IMR-90 (cell line): Measurements from ENCODE around the gene LGALSL. TPM values are rescaled to one million over a fixed set of nuclear protein-coding genes. Genes with fewer than 3 reads are reported as not detected.

ENCODE experiments used
- ATAC-seq: fragments of 200-7000 bp; cut with Tn5 transposase; 2 replicates; pipeline ENCODE4 v1.9.1; 2020; ENCODE audit warnings: low read depth, mild to moderate bottlenecking, moderate library complexity
- BruUV-seq: library from RNA; stranded (reverse); fragments of 400-500 nt; replicated peaks from 2 replicates; lab custom pipeline; 2021; lab: Mats Ljungman, UMichigan
- CTCF ChIA-PET: fragments of 300-600 bp; formaldehyde crosslinking; extraction: SDS; loops from one replicate; lab custom pipeline; 2021; ENCODE audit warnings: antibody characterized with exemption; lab: Yijun Ruan, JAX
- POLR2A ChIA-PET: fragments of 300-600 bp; sonication (Branson Sonifier 250); formaldehyde crosslinking; loops from one replicate; lab custom pipeline; 2022; ENCODE audit warnings: antibody characterized with exemption; ENCODE audit not compliant: unreplicated experiment; lab: Charles Lee
- DNase-seq: peaks from one replicate; pipeline ENCODE4 v3.0.0; 2013
- H2AFZ ChIP-seq: replicated peaks from 2 replicates; pipeline ENCODE3; 2013; ENCODE audit warnings: low read length, mild to moderate bottlenecking; ENCODE audit not compliant: poor library complexity
- H2AK5ac ChIP-seq: 2 replicates; pipeline ENCODE4 v1.6.1; 2013; ENCODE audit warnings: low read depth, low read length, inconsistent platforms
- H2AK9ac ChIP-seq: replicated peaks from 2 replicates; pipeline ENCODE3; 2013; ENCODE audit warnings: mild to moderate bottlenecking, low read depth, low read length, moderate library complexity; ENCODE audit not compliant: poor library complexity
- H2BK120ac ChIP-seq: 2 replicates; pipeline ENCODE4 v1.6.1; 2013; ENCODE audit warnings: low read depth, low read length, inconsistent platforms
- H2BK15ac ChIP-seq: 3 replicates; pipeline ENCODE4 v1.6.1; 2013; ENCODE audit warnings: low read depth, low read length, inconsistent platforms
- H2BK20ac ChIP-seq: 2 replicates; pipeline ENCODE4 v1.6.1; 2013; ENCODE audit warnings: low read depth, mild to moderate bottlenecking, inconsistent platforms, low read length, moderate library complexity
- H2BK5ac ChIP-seq: 2 replicates; pipeline ENCODE4 v1.6.1; 2013; ENCODE audit warnings: mild to moderate bottlenecking, low read depth, low read length, inconsistent platforms; ENCODE audit not compliant: poor library complexity, severe bottlenecking
- H3K14ac ChIP-seq: replicated peaks from 2 replicates; pipeline ENCODE4 v1.6.1; 2013; ENCODE audit warnings: low read depth, low read length, inconsistent platforms
- H3K18ac ChIP-seq: 2 replicates; pipeline ENCODE4 v1.6.1; 2013; ENCODE audit warnings: low read depth, low read length, control low read depth
- H3K23ac ChIP-seq: 2 replicates; pipeline ENCODE4 v1.6.1; 2013; ENCODE audit warnings: low read depth, low read length, inconsistent platforms
- H3K27ac ChIP-seq: 2 replicates; pipeline ENCODE4 v1.5.1; 2013; ENCODE audit warnings: mild to moderate bottlenecking, control low read depth, low read length; ENCODE audit not compliant: insufficient read depth
- H3K27me3 ChIP-seq: 2 replicates; pipeline ENCODE4 v1.6.1; 2013; ENCODE audit warnings: low read length; ENCODE audit not compliant: control insufficient read depth, insufficient read depth
- H3K36me3 ChIP-seq: 2 replicates; pipeline ENCODE4 v1.6.1; 2013; ENCODE audit warnings: low read length, mixed read lengths; ENCODE audit not compliant: control insufficient read depth, insufficient read depth
- H3K4ac ChIP-seq: 2 replicates; pipeline ENCODE4 v1.6.1; 2013; ENCODE audit warnings: low read depth, low read length, inconsistent platforms
- H3K4me1 ChIP-seq: 2 replicates; pipeline ENCODE4 v1.6.1; 2013; ENCODE audit warnings: low read length, mixed read lengths; ENCODE audit not compliant: control insufficient read depth, insufficient read depth
- H3K4me2 ChIP-seq: 2 replicates; pipeline ENCODE4 v1.6.1; 2013; ENCODE audit warnings: low read depth, mild to moderate bottlenecking, control low read depth, low read length, moderate library complexity
- H3K4me3 ChIP-seq: 2 replicates; pipeline ENCODE4 v1.5.1; 2013; ENCODE audit warnings: low read depth, mild to moderate bottlenecking, control low read depth, low read length, moderate library complexity; ENCODE audit not compliant: insufficient read depth
- H3K56ac ChIP-seq: 2 replicates; pipeline ENCODE4 v1.6.1; 2013; ENCODE audit warnings: low read length, inconsistent platforms; ENCODE audit not compliant: insufficient read depth; ENCODE audit errors: extremely low read depth
- H3K79me1 ChIP-seq, 2 experiments: 2 replicates each; pipeline ENCODE4 v1.6.1; 2013; ENCODE audit warnings: low read length in 2 of 2, inconsistent platforms in 1 of 2, low read depth in 1 of 2
- H3K9ac ChIP-seq: 2 replicates; pipeline ENCODE4 v1.6.1; 2013; ENCODE audit warnings: low read depth, low read length, control low read depth
- H3K9me1 ChIP-seq: 2 replicates; pipeline ENCODE4 v1.6.1; 2013; ENCODE audit warnings: low read length, inconsistent platforms; ENCODE audit not compliant: insufficient read depth
- H3K9me3 ChIP-seq: 2 replicates; pipeline ENCODE4 v1.6.1; 2013; ENCODE audit warnings: low read length; ENCODE audit not compliant: control insufficient read depth, insufficient read depth
- H4K20me1 ChIP-seq: 2 replicates; pipeline ENCODE4 v1.6.1; 2013; ENCODE audit warnings: low read length, inconsistent platforms; ENCODE audit not compliant: insufficient read depth
- H4K5ac ChIP-seq: 2 replicates; pipeline ENCODE4 v1.6.1; 2013; ENCODE audit warnings: mild to moderate bottlenecking, low read depth, low read length, control low read depth
- H4K8ac ChIP-seq, 2 experiments: 2 replicates each; pipeline ENCODE4 v1.6.1; 2013; ENCODE audit warnings: low read depth in 2 of 2, low read length in 2 of 2, control low read depth in 1 of 2, inconsistent platforms in 1 of 2
- H4K91ac ChIP-seq: 2 replicates; pipeline ENCODE4 v1.6.1; 2013; ENCODE audit warnings: low read depth, low read length, inconsistent platforms; ENCODE audit not compliant: insufficient read depth
- BHLHE40 ChIP-seq: fragments of 150-350 bp; IDR thresholded peaks from 2 replicates; pipeline ENCODE4 v1.6.1; 2016; ENCODE audit warnings: mild to moderate bottlenecking, low read depth, low read length
- FOS ChIP-seq: fragments of 150-350 bp; IDR thresholded peaks from 2 replicates; pipeline ENCODE4 v1.6.1; 2016; ENCODE audit warnings: low read depth, low read length
- MAFK ChIP-seq: IDR thresholded peaks from 2 replicates; pipeline ENCODE4 v1.6.1; 2012; ENCODE audit warnings: low read depth, low read length, improper control_type of control experiment
- MAZ ChIP-seq: IDR thresholded peaks from 2 replicates; pipeline ENCODE4 v1.6.1; 2012; ENCODE audit warnings: low read depth, mild to moderate bottlenecking, low read length, improper control_type of control experiment, moderate library complexity, borderline replicate concordance
- SMC3 ChIP-seq: fragments of 150-350 bp; IDR thresholded peaks from 2 replicates; pipeline ENCODE4 v1.6.1; 2016; ENCODE audit warnings: low read depth, mild to moderate bottlenecking, antibody characterized with exemption, low read length, moderate library complexity
- WGBS, 2 experiments: methylation state at CpG; one replicate each; pipeline versions ENCODE4 v1.1.5 to v1.1.7; 2013; ENCODE audit warnings: missing lambda C conversion rate in 2 of 2; ENCODE audit not compliant: insufficient read length in 1 of 2; ENCODE audit errors: extremely low coverage in 2 of 2; 5-methylcytosine and 5-hydroxymethylcytosine counted together
- dilution Hi-C: fragments of 300-500 bp; cut with HindIII; formaldehyde crosslinking; loops from one replicate; pipeline ENCODE4 v1.14.3; 2018; ENCODE audit warnings: low sequenced_read_pairs; ENCODE audit not compliant: unreplicated experiment
- in situ Hi-C: fragments of 300-500 bp; cut with MboI; formaldehyde crosslinking; loops from 3 replicates; pipeline ENCODE4 v1.14.3; 2019; ENCODE audit warnings: low sequenced_read_pairs, inconsistent platforms, mixed read lengths
- intact Hi-C: fragments of 100-400 bp; cut with micrococcal nuclease; formaldehyde crosslinking; loops from 2 replicates; pipeline ENCODE4 v1.10.0; 2022
- polyA plus RNA-seq, 3 experiments: library from polyadenylated mRNA; depleted of rRNA; stranded (reverse); fragments of >200 nt; gene quantifications; 2 replicates each; pipeline ENCODE4 v1.2.3, GENCODE V29; 2012; ENCODE audit warnings: low replicate concordance in 1 of 3
- total RNA-seq: library from RNA; depleted of rRNA; stranded (reverse); fragments of >200 nt; gene quantifications from 2 replicates; pipeline ENCODE4 v1.2.3, GENCODE V29; 2012

LGALSL gene
- total and polyA plus RNA-seq, 2 of the 4 experiments (the other 2 are of a cell fraction), result 0.86 to 2.9 TPM

DNA sequence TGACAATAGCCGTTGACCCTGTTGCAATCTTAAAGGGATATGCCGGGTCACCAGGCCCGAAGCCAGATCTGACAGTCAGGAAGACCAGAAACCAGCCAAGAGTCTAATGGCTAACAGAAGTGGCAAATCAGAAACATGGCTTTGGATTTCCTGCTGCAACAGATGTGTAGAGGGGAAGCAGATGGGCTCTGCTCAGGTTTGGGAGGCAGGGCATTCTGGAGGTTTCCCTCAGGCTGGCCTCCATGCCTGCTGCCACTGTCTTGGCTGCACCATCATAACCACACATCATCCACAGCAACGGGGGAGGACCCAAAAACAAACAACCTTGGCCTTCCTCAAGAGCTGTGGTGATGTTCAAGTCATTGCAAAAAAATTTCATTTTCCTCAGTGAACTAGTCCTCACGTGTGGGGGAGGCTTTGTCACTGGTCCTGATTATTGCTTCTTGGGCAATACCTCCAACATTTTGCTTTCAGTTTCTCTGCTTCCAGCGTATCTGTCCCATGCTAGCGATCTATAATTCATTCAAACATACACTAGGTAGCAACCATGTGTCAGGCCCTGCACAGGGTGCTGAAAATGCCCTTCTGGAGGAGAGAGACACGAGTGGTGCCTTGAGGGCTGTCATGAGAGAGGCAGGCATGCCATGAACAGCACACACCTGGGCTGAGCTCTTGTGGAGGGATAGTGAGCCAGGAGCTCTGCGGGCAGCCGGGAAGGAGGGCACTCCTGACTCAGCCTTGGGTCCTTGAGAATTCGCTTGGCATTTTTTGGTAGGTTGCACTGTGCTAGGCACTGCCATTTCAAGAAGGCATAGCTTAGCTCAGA, 48.2 kb upstream of the LGALSL start (continued):
- no peak for TF ChIP-seq MAFK
- TF ChIP-seq FOS, result no peak
- no peak for TF ChIP-seq MAZ

DNA sequence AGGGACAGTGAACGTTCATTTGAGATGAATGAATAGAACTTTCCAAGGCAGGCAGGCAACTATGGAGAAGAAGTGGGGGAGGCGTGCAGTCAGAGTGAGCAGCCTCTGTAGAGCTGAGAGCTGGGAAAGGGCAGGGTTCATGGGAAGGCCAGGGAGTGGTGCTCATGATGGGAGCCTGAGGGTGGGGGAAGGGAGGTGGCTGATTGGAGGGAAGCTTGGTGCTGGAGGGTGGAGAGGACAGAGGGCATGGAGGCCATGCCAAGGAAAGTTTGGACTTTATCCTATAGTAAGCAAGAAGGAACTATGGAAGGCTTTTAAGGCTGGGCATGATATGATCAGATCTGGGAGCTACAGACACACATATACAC, 47.6 kb upstream of the LGALSL start:
- in situ Hi-C loops (no loop called here), intact Hi-C loops (no loop called here), dilution Hi-C loops (no loop called here)
- no peak overlapping the region for H4K5ac ChIP-seq
- no peak overlapping the region for H2AFZ ChIP-seq
- no peak overlapping the region for H2BK20ac ChIP-seq
- H3K4me1 ChIP-seq, result peaks cover 11% of the 10 kb centered on the region; the same call in 1 of the 2 replicates
- WGBS, 2 experiments, result 32% methylated on average over 2 of the region's 2 CpGs; no CpG with 5 or more reads in 1 of the 2 experiments
- H3K18ac ChIP-seq, result no peak overlapping the region
- no peak overlapping the region for H3K23ac ChIP-seq
- H4K8ac ChIP-seq, result no peak overlapping the region
- no peak for DNase-seq
- no peaks in the 10 kb centered on the region for H3K9me3 ChIP-seq
- H4K20me1 ChIP-seq, result no peaks in the 10 kb centered on the region
- H2BK15ac ChIP-seq, result no peak overlapping the region
- H2AK5ac ChIP-seq, result no peak overlapping the region
- H4K91ac ChIP-seq, result no peak overlapping the region
- no peak overlapping the region for H3K9ac ChIP-seq
- CTCF ChIA-PET, result no interaction called here
- peaks cover 18% of the 10 kb centered on the region for H3K27me3 ChIP-seq
- no peak overlapping the region for H3K56ac ChIP-seq
- H3K36me3 ChIP-seq, result no peaks in the 10 kb centered on the region
- POLR2A ChIA-PET, result no interaction called here
- no peaks in the 10 kb centered on the region; the same call in 1 of the 2 replicates for H3K9me1 ChIP-seq
- no peak for ATAC-seq
- no peak overlapping the region for H3K4me2 ChIP-seq
- H2AK9ac ChIP-seq, result no peak overlapping the region
- no peak overlapping the region for H3K4ac ChIP-seq
- TF ChIP-seq SMC3 (no peak), BHLHE40 (no peak)
- H3K27ac ChIP-seq, result no peak overlapping the region
- BruUV-seq, result no TSS peak
- no peak overlapping the region for H3K4me3 ChIP-seq
- no peaks in the 10 kb centered on the region for H3K79me1 ChIP-seq
- H3K14ac ChIP-seq, result no peak overlapping the region
- H2BK120ac ChIP-seq, result no peak overlapping the region
- no peak overlapping the region for H2BK5ac ChIP-seq
